IPS DF 6.9 (cell line): ENCODE measurements around the gene FLT1.

Experiments used
- DNase-seq: peaks from one replicate; pipeline ENCODE4 v3.0.0-alpha.2; 2013; ENCODE audit warnings: low read depth, low spot score
- H3K27ac ChIP-seq: one replicate; pipeline ENCODE4 v1.5.1; 2013; ENCODE audit warnings: low read length, control low read depth
- H3K27me3 ChIP-seq: 2 replicates; pipeline ENCODE4 v1.6.1; 2013; ENCODE audit warnings: mild to moderate bottlenecking, low read length; ENCODE audit not compliant: control insufficient read depth, insufficient read depth
- H3K36me3 ChIP-seq: 2 replicates; pipeline ENCODE4 v1.6.1; 2013; ENCODE audit warnings: low read length; ENCODE audit not compliant: control insufficient read depth, insufficient read depth
- H3K4me1 ChIP-seq: 2 replicates; pipeline ENCODE4 v1.6.1; 2013; ENCODE audit warnings: low read length; ENCODE audit not compliant: control insufficient read depth, insufficient read depth
- H3K4me3 ChIP-seq: 2 replicates; pipeline ENCODE4 v1.5.1; 2013; ENCODE audit warnings: mild to moderate bottlenecking, low read length
- H3K9me3 ChIP-seq: 2 replicates; pipeline ENCODE4 v1.6.1; 2013; ENCODE audit warnings: low read length, inconsistent platforms; ENCODE audit not compliant: control insufficient read depth, insufficient read depth
- WGBS: extraction: QIAGEN DNeasy Blood & Tissue Kit; methylation state at CpG from one replicate; pipeline ENCODE4 v1.1.7; 2013; ENCODE audit warnings: mixed read lengths, missing lambda C conversion rate; ENCODE audit not compliant: insufficient read length, insufficient coverage; 5-methylcytosine and 5-hydroxymethylcytosine counted together

Gene FLT1

DNA sequence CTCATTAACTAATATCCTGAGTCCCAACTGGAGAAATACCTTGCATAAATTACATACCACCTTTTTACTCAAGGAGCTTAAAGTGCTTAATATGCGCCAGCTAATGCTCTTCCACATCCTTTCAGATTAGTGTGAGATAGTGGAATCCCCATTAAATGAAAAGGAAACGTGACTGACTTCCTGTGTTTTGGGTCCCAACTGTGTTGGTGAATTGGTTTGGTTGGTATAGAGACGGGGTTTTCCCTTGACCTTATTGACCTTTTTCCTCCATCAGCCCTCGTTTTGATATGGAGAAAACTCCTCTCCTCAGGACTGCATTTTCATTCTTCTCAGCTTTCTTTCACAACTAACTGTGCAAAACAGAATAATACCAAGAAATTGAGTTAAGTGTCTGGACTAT is 193.1 kb downstream of the FLT1 start:
- no peak overlapping the region for H3K27ac ChIP-seq
- no peak for DNase-seq
- H3K36me3 ChIP-seq, result no peaks in the 10 kb centered on the region
- H3K4me1 ChIP-seq, result peaks cover 8% of the 10 kb centered on the region
- H3K4me3 ChIP-seq, result no peak overlapping the region
- H3K27me3 ChIP-seq, result no peaks in the 10 kb centered on the region
- no CpG with 5 or more reads among the region's 4 CpGs for WGBS
- H3K9me3 ChIP-seq, result no peaks in the 10 kb centered on the region

DNA sequence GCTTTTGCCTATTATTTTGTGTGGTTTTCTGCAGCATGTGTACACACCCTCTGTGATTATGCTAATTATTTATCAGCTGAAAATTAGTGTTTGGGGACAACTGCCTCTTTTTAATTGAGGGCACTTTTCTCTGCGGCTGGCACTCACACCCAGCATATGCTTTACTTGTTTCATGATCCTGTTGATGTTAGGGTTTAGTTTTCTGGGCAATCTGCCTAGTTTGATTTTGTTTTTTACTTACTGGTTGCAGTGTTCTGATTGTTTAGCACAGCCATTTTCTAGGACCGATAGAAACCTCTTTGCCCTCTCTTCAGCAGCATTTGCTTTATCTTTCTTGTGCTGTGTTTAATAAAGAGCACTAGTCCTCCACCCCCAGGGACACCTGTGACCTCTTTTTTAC is 195.0 kb downstream of the FLT1 start:
- Histone ChIP-seq H3K27ac (no peak overlapping the region), H3K9me3 (no peaks in the 10 kb centered on the region), H3K36me3 (no peaks in the 10 kb centered on the region), H3K4me1 (peaks cover 8% of the 10 kb centered on the region), H3K27me3 (no peaks in the 10 kb centered on the region), H3K4me3 (no peak overlapping the region)
- no peak for DNase-seq
- WGBS, result no CpG with 5 or more reads among the region's 2 CpGs

DNA sequence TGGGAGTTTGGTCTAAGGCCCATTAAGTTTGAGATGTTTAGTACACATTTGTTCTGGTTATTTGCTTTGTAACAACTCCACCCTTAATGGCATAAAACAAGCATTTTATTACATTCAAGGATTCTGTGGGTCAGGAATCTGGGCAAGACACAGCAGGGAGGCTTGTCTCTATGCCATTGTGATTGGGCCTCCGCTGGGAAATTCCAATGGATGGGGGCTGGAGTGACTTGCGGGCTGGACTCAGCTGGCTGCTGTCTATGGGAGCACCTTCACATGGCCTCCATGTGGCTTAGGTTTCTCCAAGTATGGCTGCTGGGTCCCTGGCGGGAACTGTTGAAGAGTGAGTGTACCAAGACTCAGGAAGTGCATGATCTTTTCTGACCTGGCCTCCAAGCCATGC is 197.6 kb downstream of the FLT1 start:
- no peaks in the 10 kb centered on the region for H3K9me3 ChIP-seq
- H3K27me3 ChIP-seq, result no peaks in the 10 kb centered on the region
- H3K36me3 ChIP-seq, result no peaks in the 10 kb centered on the region
- no peak overlapping the region for H3K27ac ChIP-seq
- WGBS, result no CpG with 5 or more reads among the region's 3 CpGs
- no peak for DNase-seq
- peaks cover 6% of the 10 kb centered on the region for H3K4me1 ChIP-seq
- no peak overlapping the region for H3K4me3 ChIP-seq

DNA sequence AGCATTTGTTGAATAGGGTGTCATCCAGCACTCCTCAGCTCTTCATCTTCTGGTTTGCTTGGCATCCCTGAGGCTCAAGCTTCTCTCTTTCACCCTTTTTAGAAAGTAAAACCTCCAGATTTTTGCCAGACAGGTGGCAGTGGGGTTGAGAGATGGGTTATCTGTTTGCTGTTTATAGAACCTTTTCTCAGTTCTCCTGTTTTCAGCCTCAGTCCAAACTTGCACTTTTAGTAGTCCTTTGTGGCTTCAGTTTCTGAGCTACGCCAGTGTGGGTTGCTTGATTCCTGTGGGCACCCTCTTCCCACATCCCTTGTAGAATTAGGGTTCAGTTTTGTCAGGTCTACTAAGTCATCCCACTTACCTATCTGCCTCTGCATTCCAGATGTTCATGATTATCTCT is 208.7 kb downstream of the FLT1 start:
- H3K36me3 ChIP-seq, result 0 out of 2 replicates have a peak, but pooled peaks cover 2% of the 10 kb centered on the region

DNA sequence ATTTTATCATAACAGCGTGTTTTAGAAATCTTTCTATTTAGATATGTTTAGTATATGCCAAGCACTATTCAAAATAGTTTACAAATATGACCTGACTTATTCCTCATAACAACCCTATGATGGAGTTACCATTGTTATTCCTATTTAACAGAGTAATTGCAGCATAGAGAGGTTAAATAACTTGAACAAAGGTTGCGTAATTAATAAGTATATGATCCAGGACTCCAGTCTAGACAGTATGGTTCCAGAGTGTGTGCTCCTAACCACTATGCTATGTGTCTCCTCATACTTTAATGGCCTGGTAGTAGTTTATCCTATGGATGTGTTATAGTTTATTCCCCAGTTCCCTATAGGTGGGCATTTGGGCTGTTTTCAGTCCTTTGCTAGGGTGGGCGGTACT is 211.3 kb downstream of the FLT1 start:
- Histone ChIP-seq H3K27me3 (no peaks in the 10 kb centered on the region), H3K9me3 (no peaks in the 10 kb centered on the region), H3K36me3 (0 out of 2 replicates have a peak, but pooled peaks cover 2% of the 10 kb centered on the region), H3K4me3 (no peak overlapping the region), H3K27ac (no peak overlapping the region), H3K4me1 (no peaks in the 10 kb centered on the region)
- WGBS, result 100% methylated on average over 1 of the region's 3 CpGs
- DNase-seq, result no peak

More for the DNA sequence above, 208.7 kb downstream of the FLT1 start:
- WGBS, result no CpG with 5 or more reads among the region's 1 CpG
- H3K27ac ChIP-seq, result no peak overlapping the region
- no peaks in the 10 kb centered on the region for H3K9me3 ChIP-seq
- DNase-seq, result no peak
- H3K4me3 ChIP-seq, result no peak overlapping the region
- H3K27me3 ChIP-seq, result no peaks in the 10 kb centered on the region
- H3K4me1 ChIP-seq, result no peaks in the 10 kb centered on the region

DNA sequence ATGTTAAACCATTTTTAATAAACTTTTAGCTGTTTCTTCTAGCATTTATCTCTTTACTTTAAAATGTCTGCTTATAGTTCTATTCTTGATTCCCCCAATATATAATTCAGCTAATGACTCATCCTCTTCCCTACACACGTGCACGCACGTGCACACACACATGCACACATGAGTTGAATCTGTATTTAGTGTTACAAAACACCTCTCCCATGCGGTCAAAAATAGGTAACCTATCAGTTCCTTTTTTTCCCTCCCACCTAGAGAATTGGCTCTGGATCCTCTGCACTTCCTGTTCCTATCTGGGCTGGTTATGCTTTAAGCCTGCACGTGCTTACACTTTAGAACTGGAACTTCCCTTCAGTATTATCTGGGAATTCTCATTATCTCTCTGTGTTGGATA is 212.5 kb downstream of the FLT1 start:
- H3K36me3 ChIP-seq, result peaks cover 2% of the 10 kb centered on the region; the same call in 1 of the 2 replicates
- no CpG with 5 or more reads among the region's 5 CpGs for WGBS
- no peak overlapping the region for H3K4me3 ChIP-seq
- H3K27ac ChIP-seq, result no peak overlapping the region
- no peaks in the 10 kb centered on the region for H3K9me3 ChIP-seq
- DNase-seq, result no peak
- no peaks in the 10 kb centered on the region for H3K27me3 ChIP-seq
- no peaks in the 10 kb centered on the region for H3K4me1 ChIP-seq

DNA sequence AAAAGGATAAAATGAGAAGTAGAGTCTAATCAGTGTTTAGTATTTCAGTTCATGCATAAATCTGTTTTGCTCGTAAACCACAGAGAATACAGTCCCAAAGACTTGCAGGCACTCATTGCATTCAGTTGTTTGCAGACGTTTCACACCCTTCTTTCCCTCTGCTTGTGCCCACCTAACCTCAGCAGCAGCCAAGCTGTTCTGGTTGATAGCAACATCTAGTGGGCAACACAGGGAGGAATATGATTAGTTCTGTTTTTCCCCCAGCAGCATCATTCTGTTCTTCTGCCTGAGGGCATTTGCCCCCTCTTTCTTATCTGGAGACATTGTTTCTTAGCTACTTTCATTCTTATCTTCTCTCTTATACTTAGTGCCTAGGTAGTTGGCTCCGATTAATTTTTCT is 221.0 kb downstream of the FLT1 start:
- Histone ChIP-seq H3K27ac (no peak overlapping the region), H3K4me3 (no peak overlapping the region), H3K36me3 (no peaks in the 10 kb centered on the region; the same call in 1 of the 2 replicates), H3K9me3 (no peaks in the 10 kb centered on the region), H3K4me1 (no peaks in the 10 kb centered on the region), H3K27me3 (no peaks in the 10 kb centered on the region)
- WGBS, result no CpG with 5 or more reads among the region's 3 CpGs
- no peak for DNase-seq

DNA sequence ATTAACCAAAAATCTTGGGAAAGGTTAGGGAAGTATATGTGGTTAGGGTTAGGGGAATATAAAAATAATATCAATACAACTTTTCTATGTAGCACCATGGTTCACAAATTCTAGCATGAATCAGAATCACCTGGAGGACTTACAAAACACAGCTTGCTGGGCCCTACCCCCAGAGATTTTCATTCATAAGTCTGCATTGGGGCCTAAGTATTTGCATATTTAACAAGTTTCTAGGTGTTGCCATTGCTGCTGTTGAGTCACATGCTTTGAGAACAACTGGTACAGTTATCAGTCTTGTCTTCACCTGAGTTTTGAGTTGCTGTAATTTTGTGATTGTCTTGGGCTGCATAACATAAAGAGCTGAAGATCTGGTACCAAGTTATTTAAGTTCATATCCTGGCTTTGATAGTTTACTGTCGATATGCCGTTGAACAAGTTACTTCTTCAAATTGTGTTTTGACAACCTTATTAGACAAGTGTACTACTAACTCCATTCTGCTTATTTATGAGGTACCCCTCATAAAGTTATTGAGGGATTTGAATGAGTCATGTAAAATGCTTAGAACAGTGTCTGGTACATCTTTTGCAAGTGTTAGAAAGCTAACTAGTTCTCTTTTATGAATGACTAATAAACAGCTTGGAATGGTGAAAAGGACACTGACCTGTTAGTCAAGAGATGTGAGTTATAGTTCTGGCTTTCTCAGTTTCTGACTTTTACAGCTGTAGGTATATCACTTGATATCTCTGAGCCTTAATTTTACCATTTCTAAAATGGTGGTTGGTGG is 223.7 kb downstream of the FLT1 start:
- Histone ChIP-seq H3K36me3 (no peaks in the 10 kb centered on the region; the same call in 1 of the 2 replicates), H3K4me1 (no peaks in the 10 kb centered on the region), H3K4me3 (no peak overlapping the region), H3K9me3 (no peaks in the 10 kb centered on the region; the same call in 1 of the 2 replicates), H3K27ac (no peak overlapping the region), H3K27me3 (no peaks in the 10 kb centered on the region)
- no CpG with 5 or more reads among the region's 2 CpGs for WGBS
- DNase-seq, result no peak

DNA sequence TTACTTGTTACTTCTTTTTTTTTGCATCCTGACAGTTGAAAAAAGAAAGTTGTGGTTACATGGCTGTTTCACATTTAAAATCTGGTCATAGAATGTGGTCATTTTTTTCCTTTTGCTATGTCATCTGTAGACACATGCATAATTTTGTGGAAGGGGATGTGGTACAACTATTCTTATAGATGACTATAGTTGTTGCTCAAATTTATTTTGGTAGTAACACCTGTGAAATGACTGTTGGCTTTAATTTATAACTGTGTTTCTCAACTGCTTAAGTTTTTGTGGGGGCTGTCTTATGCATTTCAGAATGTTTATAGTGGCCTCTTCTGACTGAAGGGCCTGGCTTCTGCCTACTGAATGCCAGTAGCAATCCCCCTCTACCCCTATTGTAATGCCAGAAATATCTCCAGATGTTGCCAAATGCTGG is 226.1 kb downstream of the FLT1 start:
- H3K27ac ChIP-seq, result no peak overlapping the region
- H3K27me3 ChIP-seq, result no peaks in the 10 kb centered on the region
- H3K4me3 ChIP-seq, result no peak overlapping the region
- DNase-seq, result no peak
- H3K36me3 ChIP-seq, result no peaks in the 10 kb centered on the region; the same call in 1 of the 2 replicates
- no peaks in the 10 kb centered on the region for H3K4me1 ChIP-seq
- no peaks in the 10 kb centered on the region; the same call in 1 of the 2 replicates for H3K9me3 ChIP-seq

DNA sequence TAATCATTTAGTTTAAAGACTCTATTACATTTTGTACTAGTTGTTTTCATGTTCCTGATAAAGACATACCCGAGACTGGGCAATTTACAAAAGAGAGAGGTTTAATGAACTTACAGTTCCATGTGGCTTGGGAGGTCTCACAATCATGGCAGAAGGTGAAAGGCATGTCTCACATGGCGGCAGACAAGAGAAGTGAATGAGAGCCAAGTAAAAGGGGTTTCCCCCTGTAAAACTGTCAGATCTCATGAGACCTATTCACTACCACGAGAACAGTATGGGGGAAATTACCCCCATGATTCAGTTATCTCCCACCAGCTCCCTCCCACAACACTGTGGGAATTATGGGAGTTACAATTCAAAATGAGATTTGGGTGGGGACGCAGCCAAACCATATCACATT is 227.4 kb downstream of the FLT1 start:
- Histone ChIP-seq H3K27me3 (no peaks in the 10 kb centered on the region), H3K27ac (no peak overlapping the region), H3K36me3 (no peaks in the 10 kb centered on the region; the same call in 1 of the 2 replicates), H3K9me3 (no peaks in the 10 kb centered on the region; the same call in 1 of the 2 replicates), H3K4me1 (no peaks in the 10 kb centered on the region), H3K4me3 (no peak overlapping the region)
- WGBS, result no CpG with 5 or more reads among the region's 4 CpGs
- no peak for DNase-seq

DNA sequence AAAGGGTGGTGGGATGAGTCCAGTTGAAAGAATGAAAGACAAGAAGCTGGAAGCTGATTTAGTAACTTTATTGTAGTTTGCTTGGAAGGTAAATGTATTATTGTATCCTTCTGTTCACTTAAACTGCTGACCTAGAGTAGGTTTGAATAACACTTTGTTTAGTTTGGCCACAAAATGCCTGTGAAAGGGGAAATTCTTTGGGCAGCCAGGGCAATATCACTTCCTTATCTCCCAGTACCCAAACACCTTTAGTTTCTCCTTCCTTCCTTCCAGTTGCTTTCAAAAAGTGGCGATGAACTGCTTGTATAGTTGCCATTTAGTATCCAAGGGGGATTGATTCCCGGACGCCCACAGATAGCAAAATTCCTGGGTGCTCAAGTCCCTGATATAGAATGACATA is 236.5 kb downstream of the FLT1 start:
- Histone ChIP-seq H3K4me1 (no peaks in the 10 kb centered on the region), H3K27me3 (no peaks in the 10 kb centered on the region), H3K27ac (no peak overlapping the region), H3K4me3 (no peak overlapping the region), H3K9me3 (no peaks in the 10 kb centered on the region), H3K36me3 (no peaks in the 10 kb centered on the region)
- DNase-seq, result no peak
- no CpG with 5 or more reads among the region's 3 CpGs for WGBS
